NCI-H446 treated with DMSO at 0.1 percent for 48 hours (cell line): ENCODE results near the gene TPPP2.

Experiments
- DNase-seq: peaks from one replicate; lab custom pipeline; 2025; lab: John Stamatoyannopoulos, UW

The TPPP2 gene

DNA sequence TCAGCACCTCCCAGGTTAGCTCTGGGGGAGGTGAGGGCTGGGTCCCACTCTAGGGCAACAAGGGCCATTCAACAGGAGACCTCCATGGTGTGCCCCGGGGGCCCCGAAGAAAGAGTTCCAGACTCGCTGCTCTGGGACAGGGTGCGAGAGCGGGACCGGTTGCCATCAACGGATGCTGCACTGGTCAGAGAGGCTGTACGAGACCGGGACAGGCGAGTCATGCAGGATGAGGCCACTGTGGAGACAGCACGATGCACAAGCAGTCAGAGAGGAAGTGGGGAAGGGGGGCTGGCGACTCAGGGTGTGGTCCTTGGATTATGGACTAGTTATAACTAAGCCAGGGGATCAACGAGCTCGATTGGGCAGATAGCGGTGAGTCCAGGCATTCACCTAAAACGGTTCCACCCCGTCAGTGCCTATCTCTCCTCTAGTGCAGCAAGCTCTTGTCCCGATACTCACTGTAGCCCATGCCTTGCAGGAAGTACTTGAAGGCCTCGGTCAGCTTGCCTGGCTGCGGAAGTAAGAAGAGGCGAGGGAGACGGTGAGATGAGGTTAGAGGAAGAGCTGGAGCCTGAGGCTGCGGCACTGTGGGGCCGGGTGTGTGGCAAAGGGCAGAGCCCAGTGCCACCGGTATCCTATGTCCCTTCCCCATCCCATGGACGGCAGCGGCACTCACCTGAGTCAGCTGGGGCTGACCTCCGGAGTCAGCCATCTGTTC, 12.3 kb upstream of the TPPP2 start:
- no peak for DNase-seq

- DNase-seq, result no peak
Observed at GRCh38 chr14:21018286-21018685, 11.7 kb upstream of the TPPP2 start.

GRCh38 chr14:21018781-21019180, 11.2 kb upstream of the TPPP2 start:
- no peak for DNase-seq

- no peak for DNase-seq
Observed at GRCh38 chr14:21019366-21019765, 10.7 kb upstream of the TPPP2 start.

DNA sequence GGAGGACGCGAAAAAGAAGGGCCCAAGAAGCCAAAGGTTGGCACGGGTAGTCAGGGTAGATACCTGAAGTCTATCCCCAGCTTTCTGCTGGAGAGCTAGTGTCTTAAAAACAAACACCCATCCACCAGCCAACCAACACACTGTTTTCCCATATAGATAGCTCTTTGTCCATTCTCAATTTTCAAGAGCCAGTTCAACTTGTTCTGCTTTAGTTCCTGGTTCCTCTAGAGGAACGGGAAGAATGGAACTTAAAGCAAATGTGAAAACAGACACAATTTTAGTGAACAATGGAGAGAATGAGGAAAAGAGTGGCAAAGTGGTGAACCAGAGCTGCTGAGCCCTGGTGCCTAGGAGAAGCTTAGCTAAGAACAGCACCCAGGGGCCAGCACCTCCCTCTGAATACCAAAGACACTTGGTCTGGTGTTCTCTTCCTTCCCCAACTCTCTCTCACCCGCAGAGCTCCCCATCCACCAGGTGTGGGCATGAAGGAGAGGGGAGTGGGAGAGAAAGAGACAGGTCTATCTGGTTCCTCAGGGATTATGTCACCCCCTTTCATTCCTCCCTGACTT, 9.0 kb upstream of the TPPP2 start:
- DNase-seq, result no peak

GRCh38 chr14:21022686-21023085, 7.3 kb upstream of the TPPP2 start:
- DNase-seq, result no peak

- DNase-seq, result no peak
Observed at GRCh38 chr14:21023174-21023573, 6.8 kb upstream of the TPPP2 start.

DNA sequence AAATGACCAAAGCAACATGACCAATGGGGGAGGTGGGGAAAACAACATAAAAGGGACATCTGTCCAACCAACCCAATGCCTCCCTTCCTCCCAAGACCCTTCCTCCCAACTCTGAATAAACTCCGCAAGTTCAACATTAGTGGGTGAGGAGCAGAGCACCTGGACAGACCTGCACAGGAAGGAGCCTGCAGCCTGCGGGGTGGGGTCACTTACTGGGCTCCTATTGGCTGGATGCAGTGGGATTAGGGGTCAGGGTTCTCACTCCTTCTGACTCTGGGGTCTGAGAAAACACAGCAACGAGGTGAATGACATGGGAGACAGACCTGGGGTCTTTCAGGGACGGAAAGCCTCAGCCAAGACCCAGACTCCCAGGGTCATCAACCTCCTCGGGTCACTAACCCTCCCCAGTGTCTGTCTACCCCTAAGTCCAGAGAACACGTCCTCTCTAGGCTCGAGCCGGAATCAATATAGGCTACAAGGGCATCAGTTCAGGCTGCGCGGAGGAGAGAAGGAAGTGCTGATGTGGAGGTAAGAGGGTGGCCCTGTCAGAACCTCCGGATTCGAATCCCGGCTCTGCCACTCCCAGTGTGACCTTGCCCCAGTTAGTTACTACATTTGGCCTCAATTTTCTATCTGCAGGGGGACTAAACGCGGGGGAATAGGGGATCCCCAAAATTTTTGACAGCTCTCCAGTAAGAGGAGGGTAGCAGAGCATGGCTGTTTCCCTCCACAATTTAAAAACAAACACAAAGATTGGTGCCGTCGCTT, 6.0 kb upstream of the TPPP2 start:
- DNase-seq, result no peak

GRCh38 chr14:21024585-21025370, 5.2 kb upstream of the TPPP2 start, which contains the start of gene NDRG2:
NDRG2 (minus strand) TSS chr14:21025061; CDS start chr14:21023315, 1,746 bp downstream.
- DNase-seq, result no peak

GRCh38 chr14:21025371-21026273, 4.4 kb upstream of the TPPP2 start:
- DNase-seq, result no peak

DNA sequence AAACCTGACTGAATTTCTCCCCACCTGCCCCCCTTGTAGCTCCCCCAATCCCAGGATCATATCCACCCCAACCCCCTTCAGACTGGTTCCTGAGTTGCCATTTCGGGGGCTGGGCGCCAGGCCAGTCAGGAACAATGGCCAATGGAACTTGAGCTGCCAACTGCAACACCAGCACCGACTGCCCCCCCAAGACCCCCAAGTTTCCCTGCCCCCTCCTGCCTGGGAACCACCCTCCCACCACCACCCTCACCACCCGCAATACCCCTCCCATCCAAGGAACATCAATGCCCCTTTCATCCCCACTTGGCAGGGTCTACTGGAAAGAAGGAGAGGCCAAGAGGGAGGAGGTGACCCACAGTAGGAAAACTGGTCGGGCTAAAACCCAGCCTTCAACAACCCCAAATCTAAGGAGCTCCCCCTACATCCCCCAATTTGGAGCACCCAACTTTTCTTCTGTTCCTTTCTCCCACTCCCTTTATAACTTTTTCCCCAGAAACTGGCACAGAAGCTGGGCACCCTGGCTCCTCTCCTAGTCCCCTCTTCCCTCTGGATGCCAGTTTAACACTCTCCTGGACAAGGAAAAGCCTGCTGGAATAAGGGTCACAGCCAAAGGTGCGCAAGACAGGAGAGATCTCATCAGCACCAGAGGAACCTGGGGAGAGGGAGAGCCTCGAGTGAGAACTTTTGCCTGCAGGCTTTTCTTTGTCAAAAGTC, 3.6 kb upstream of the TPPP2 start:
- no peak for DNase-seq

- DNase-seq, result no peak
Observed at GRCh38 chr14:21026988-21027315, 3.1 kb upstream of the TPPP2 start.

GRCh38 chr14:21030531-21030930, 514 bp downstream of the TPPP2 start:
- DNase-seq, result no peak

DNA sequence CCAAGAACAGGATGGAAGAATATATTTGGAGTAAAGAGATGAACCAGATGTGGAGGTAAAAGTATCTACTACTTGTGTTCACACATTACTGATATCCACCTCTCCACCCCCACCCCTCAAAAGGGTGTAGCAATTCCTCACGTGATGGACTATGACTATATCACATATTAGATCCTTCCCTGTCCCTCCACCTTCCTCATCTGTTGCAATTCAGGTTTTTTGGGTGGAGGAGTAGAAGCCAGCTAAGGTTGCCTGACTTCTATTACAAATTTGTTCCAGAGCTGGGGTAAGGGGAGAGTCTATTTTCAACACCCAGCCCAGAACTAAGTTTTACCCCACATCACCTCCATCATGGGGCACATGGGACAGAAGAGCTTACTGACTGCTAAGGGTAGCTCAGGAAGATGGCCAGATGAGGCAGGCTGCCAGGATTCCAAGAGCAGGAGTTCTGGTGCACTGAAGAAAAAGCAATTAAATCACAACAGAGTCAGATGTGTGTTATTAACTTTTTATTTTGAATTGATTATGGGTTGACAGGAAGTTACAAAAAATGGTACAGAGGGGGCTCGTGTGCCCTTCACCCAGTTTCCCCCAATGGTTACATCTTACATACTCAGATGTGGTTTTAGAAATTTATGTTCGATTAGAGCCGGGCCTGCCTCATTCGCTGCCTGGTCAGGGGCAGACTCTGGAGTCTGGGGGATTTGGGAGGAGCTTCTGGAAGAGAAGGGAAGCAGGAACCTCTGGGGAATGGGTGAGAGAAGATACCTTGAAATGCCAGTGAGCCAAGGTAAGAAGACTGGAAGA, 2.5 kb downstream of the TPPP2 start:
- DNase-seq, result no peak

DNA sequence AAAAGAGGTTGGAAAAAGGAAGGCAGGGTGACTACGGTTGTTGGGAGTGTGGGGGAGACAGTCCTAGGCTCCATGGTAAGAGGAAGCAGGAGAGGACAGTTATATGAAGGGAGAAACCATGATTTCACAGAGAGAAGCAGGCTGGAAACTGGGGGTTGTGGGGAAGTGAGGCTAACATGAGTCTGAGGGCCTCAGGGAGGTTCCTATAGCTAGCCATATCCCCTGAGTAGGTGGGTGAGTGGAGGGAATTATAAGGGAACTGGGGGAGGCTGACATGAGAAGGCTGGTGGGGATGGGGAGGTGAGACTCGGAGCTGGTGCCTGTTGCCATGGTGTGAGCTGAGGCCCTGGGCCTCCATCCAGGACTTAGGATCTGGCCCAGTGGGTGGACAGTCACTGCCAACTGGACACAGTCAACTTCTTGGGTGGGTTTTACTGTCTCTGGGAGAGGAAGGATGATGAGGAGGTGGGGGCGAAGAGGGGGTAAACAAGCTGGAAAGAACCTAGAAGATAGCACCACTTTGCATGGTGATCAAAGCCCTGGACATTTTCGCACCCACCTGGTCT, 3.2 kb downstream of the TPPP2 start:
- DNase-seq, result no peak

- DNase-seq, result no peak
Observed at GRCh38 chr14:21034707-21035106, 4.7 kb downstream of the TPPP2 start, which contains the start of gene RNASE13. RNASE13 (minus strand) TSS chr14:21034807; CDS start chr14:21034288, 519 bp downstream.

- no peak for DNase-seq
Observed at GRCh38 chr14:21036751-21037150, 6.7 kb downstream of the TPPP2 start.

- DNase-seq, result no peak
Observed at GRCh38 chr14:21037156-21037555, 7.1 kb downstream of the TPPP2 start.
